Measurements from ENCODE around the gene PACSIN2.
A peak's percentile ranks its signal among the peaks of the same experiment; 100 is the strongest.

Gene PACSIN2

DNA sequence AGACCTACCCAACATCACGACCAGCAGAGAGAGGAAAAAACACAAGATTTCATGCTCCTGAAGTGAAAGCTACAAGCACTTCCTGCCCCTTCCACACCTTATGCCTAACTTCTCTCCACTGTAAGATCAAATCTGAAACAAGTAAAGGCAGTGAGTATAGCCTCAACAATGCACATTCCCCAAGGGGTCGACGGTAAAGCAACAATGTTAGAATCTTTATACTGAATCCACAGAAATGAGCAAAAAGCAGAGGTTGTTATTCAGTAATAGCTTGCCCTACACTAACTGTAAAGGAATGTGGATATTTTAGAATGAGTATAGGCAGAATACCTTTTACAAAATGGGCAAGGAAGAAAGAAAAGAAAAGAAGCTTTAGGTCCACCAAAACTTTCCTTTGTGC, 173.5 kb downstream of the PACSIN2 start:
- H3K4me1 ChIP-seq, result no peaks in the 10 kb centered on the region
- TF ChIP-seq, protein P1, sequence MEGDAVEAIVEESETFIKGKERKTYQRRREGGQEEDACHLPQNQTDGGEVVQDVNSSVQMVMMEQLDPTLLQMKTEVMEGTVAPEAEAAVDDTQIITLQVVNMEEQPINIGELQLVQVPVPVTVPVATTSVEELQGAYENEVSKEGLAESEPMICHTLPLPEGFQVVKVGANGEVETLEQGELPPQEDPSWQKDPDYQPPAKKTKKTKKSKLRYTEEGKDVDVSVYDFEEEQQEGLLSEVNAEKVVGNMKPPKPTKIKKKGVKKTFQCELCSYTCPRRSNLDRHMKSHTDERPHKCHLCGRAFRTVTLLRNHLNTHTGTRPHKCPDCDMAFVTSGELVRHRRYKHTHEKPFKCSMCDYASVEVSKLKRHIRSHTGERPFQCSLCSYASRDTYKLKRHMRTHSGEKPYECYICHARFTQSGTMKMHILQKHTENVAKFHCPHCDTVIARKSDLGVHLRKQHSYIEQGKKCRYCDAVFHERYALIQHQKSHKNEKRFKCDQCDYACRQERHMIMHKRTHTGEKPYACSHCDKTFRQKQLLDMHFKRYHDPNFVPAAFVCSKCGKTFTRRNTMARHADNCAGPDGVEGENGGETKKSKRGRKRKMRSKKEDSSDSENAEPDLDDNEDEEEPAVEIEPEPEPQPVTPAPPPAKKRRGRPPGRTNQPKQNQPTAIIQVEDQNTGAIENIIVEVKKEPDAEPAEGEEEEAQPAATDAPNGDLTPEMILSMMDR (IDR thresholded peaks at IDR 0.05), result no peak
- no peak overlapping the region for H3K4me3 ChIP-seq
- no peak for DNase-seq
- intact Hi-C loops (cut with DNase I; ENCODE audit: low total_unique reads), result loop anchor here (10.0 kb wide), 1 partner anchor 107 kb away; no protein-coding TSS in a partner anchor
- H3K27ac ChIP-seq, result no peak overlapping the region
- no peaks in the 10 kb centered on the region for H3K27me3 ChIP-seq
- H3K36me3 ChIP-seq, result peaks cover 43 to 78% (median 63%) of the 10 kb centered on the region in 3 donors
- no peaks in the 10 kb centered on the region for H3K9me3 ChIP-seq

DNA sequence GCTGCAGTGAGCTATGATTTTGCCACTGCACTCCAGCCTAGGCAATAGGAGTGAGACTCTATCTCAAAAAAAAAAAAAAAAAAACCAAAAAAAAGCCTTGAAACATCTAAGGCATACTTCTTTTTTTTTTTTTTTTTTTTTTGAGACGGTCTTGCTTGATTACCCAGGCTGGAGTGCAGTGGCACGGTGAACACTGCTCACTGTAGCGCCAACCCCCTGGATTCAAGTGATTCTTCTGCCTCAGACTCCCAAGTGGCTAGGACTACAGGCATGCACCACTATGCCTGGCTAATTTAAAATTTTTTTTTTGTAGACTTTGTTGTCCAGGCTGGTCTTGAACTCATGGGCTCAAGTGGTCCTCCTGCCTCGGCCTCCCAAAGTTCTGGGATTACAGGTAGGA, 177.4 kb downstream of the PACSIN2 start:
- Histone ChIP-seq H3K27me3 (no peaks in the 10 kb centered on the region), H3K4me1 (no peaks in the 10 kb centered on the region), H3K36me3 (peaks cover 62 to 82% (median 74%) of the 10 kb centered on the region in 3 donors), H3K4me3 (no peak overlapping the region), H3K27ac (no peak overlapping the region), H3K9me3 (no peaks in the 10 kb centered on the region)
- intact Hi-C loops (cut with DNase I; ENCODE audit: low total_unique reads), result no loop called here
- TF ChIP-seq, protein P1 (IDR thresholded peaks at IDR 0.05), result no peak
- DNase-seq, result peak in 1 of 2 donors; percentile 16

DNA sequence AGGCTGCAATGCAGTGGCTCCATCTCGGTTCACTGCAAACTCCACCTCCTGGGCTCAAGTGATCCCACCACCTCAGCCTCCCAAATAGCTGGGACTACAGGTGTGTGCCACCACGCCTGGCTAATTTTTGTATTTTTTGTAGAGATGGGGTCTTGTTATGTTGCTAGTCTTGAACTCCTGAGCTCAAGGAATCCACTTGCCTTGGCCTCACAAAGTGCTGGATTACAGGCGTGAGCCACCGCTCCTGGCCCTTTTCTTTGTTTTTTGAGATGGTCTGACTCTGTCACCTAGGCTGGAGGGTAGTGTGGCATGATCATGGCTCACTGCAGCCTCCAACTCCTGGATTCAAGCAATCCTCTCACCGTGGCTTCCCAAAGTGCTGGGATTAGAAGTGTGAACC, 178.9 kb downstream of the PACSIN2 start:
- TF ChIP-seq, protein P1 (IDR thresholded peaks at IDR 0.05), result no peak
- Histone ChIP-seq H3K27me3 (no peaks in the 10 kb centered on the region), H3K27ac (no peak overlapping the region), H3K9me3 (no peaks in the 10 kb centered on the region), H3K4me3 (no peak overlapping the region), H3K36me3 (peaks cover 72 to 87% (median 85%) of the 10 kb centered on the region in 3 donors), H3K4me1 (no peaks in the 10 kb centered on the region)
- intact Hi-C loops (cut with DNase I; ENCODE audit: low total_unique reads), result no loop called here
- DNase-seq, result no peak

DNA sequence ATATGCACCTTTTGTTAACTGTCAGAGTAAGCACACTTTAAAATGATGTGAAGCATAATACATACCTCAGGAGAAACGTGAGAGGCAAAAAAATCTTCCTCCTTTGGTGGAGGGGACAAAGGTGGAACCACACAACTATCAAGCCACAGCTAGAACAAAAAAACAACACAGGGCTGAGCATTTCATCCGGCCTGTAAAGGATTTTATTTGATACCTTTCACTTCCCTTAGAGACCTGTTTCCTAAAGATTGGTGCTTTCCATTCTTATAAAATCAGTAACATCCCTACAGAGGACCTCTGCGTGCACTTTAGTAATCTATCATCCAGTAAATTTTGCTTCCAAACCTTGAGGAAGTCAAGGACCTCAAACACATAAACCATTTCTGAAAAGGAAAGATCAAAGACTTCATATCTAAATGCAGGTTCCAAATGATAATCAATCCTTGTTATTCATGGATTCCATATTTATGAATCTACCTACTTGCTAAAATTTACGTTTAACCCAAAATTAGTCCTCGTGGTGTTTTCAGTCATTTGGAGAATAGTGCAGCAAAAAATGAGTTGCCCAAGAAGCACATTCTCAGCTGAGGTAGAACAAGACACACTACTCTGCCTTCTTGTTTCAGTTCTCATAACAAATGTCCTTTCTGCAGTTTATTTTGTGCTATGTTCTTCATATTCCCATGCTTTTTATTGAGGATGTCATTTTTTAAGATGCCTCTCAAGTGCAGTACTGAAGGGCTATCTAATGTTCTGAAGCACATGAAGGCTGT, 180.6 kb downstream of the PACSIN2 start:
- Histone ChIP-seq H3K9me3 (no peaks in the 10 kb centered on the region), H3K4me3 (no peak overlapping the region), H3K27ac (no peak overlapping the region), H3K27me3 (no peaks in the 10 kb centered on the region), H3K4me1 (no peaks in the 10 kb centered on the region), H3K36me3 (peaks cover 73 to 90% (median 88%) of the 10 kb centered on the region in 3 donors)
- TF ChIP-seq, protein P1 (IDR thresholded peaks at IDR 0.05), result no peak
- intact Hi-C loops (cut with DNase I; ENCODE audit: low total_unique reads), result no loop called here
- no peak for DNase-seq

DNA sequence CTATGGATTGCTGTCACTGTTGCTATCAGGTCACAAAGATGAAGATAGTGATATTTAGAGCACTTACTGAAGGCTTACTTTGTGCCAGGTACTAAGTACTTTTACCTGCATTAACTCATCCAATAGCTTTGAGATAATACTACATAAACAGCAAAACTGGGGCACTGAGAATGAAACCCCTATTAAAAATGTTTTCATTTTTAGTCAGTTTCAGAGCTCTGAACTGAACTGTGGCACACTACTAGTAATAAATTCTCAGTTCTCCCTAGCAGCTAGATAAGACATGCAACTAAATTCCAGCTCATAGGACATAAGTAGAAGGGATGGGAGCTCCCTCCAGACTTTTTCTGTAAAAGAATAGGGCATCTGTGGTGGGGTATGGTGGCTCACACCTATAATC, 181.8 kb downstream of the PACSIN2 start:
- DNase-seq, result no peak
- TF ChIP-seq, protein P1 (IDR thresholded peaks at IDR 0.05), result no peak
- Histone ChIP-seq H3K36me3 (peaks cover 85 to 90% (median 90%) of the 10 kb centered on the region in 3 donors), H3K27ac (no peak overlapping the region), H3K9me3 (no peaks in the 10 kb centered on the region), H3K27me3 (no peaks in the 10 kb centered on the region), H3K4me1 (no peaks in the 10 kb centered on the region), H3K4me3 (no peak overlapping the region)
- intact Hi-C loops (cut with DNase I; ENCODE audit: low total_unique reads), result no loop called here
